HepG2 (cell line): ENCODE measurements around the gene GNB4. TPM values are rescaled to one million over a fixed set of nuclear protein-coding genes. Genes with fewer than 3 reads are reported as not detected.

Source experiments
- polyA plus RNA-seq, 8 experiments: library from polyadenylated mRNA; depleted of rRNA in 3 of 8; stranded (reverse) in 7 of 8; unstranded in 1 of 8; fragments of >200 nt; fragmentation: Illumina TruSeq in 4 of 8; extraction: Trizol in 4 of 8; gene quantifications; 2 replicates each; pipeline versions ENCODE4 v1.2.1 to v1.2.3, GENCODE V29; 2011 to 2016; ENCODE audit warnings: low read depth in 4 of 8, missing spikeins in 1 of 8, mixed read lengths in 1 of 8; ENCODE audit not compliant: insufficient read depth in 1 of 8
- small RNA-seq, 3 experiments: library from RNA; depleted of rRNA; stranded (forward); fragments of <200 nt; gene quantifications; one replicate each; pipeline ENCODE3, GENCODE V24; 2012; ENCODE audit warnings: low read depth in 2 of 3, low replicate concordance in 1 of 3; ENCODE audit not compliant: insufficient read length in 3 of 3, insufficient read depth in 2 of 3
- total RNA-seq, 5 experiments: library from RNA; depleted of rRNA; stranded (reverse); fragments of >200 nt; fragmentation: Illumina TruSeq; extraction: Trizol; gene quantifications; 2 replicates each; pipeline ENCODE4 v1.2.3, GENCODE V29; 2016; ENCODE audit warnings: low read depth in 1 of 5

GNB4 gene
- total and polyA plus RNA-seq, 2 of the 13 experiments (the other 11 are each of a cell fraction or from before 2014, with no cell fraction given), result 0.07 to 0.13 TPM

Small RNA genes lying within 50 kb of the gene (small RNA-seq; reads per million reads assigned to genes)
- gene AC007620.1, result 0 reads per million in 3 experiments

Other genes starting within 250 kb of the GNB4 start
- 2.4 and 4.3 TPM in 2 replicates for gene KCNMB3, start 200.4 kb downstream of the GNB4 start, total RNA-seq (2016; rRNA removed; fragmentation: Illumina TruSeq; extraction: Trizol)
- 7.1 and 8.7 TPM in 2 replicates for gene KCNMB3, start 200.4 kb downstream of the GNB4 start, polyA plus RNA-seq (2011; rRNA removed)
- 42.4 and 46.7 TPM in 2 replicates for gene ZNF639, start 128.4 kb downstream of the GNB4 start, total RNA-seq (2016; rRNA removed; fragmentation: Illumina TruSeq; extraction: Trizol)
- 10.1 and 11.6 TPM in 2 replicates for gene ZNF639, start 128.4 kb downstream of the GNB4 start, polyA plus RNA-seq (2011; rRNA removed)
- gene MFN1, start 103.8 kb downstream of the GNB4 start, total RNA-seq (2016; rRNA removed; fragmentation: Illumina TruSeq; extraction: Trizol), result 37.5 and 58.4 TPM in 2 replicates
- 19.0 and 25.2 TPM in 2 replicates for gene MFN1, start 103.8 kb downstream of the GNB4 start, polyA plus RNA-seq (2011; rRNA removed)
- gene ACTL6A, start 111.5 kb upstream of the GNB4 start, total RNA-seq (2016; rRNA removed; fragmentation: Illumina TruSeq; extraction: Trizol), result 84.1 and 116 TPM in 2 replicates
- gene ACTL6A, start 111.5 kb upstream of the GNB4 start, polyA plus RNA-seq (2011; rRNA removed), result 43.7 and 58.1 TPM in 2 replicates
- 83.8 and 120 TPM in 2 replicates for gene MRPL47, start 153.2 kb upstream of the GNB4 start, total RNA-seq (2016; rRNA removed; fragmentation: Illumina TruSeq; extraction: Trizol)
- gene MRPL47, start 153.2 kb upstream of the GNB4 start, polyA plus RNA-seq (2011; rRNA removed), result 27.9 and 36.1 TPM in 2 replicates
- 120 and 154 TPM in 2 replicates for gene NDUFB5, start 153.3 kb upstream of the GNB4 start, total RNA-seq (2016; rRNA removed; fragmentation: Illumina TruSeq; extraction: Trizol)
- 30.4 and 43.3 TPM in 2 replicates for gene NDUFB5, start 153.3 kb upstream of the GNB4 start, polyA plus RNA-seq (2011; rRNA removed)
- 15.9 and 23.2 TPM in 2 replicates for gene USP13, start 201.6 kb upstream of the GNB4 start, total RNA-seq (2016; rRNA removed; fragmentation: Illumina TruSeq; extraction: Trizol)
- gene USP13, start 201.6 kb upstream of the GNB4 start, polyA plus RNA-seq (2011; rRNA removed), result 29.2 and 36.7 TPM in 2 replicates